Activated CD4-positive, CD25-positive, alpha-beta regulatory T cell treated with anti-CD3 and anti-CD28 coated beads, Interleukin-2, amount 50 U/mL, for 16 hours (primary cell): Measurements from ENCODE around the gene MAGEF1.
"Not testable (repeated sequence)": the region's sequence is repeated elsewhere in the genome, so short reads cannot be mapped to it uniquely, and the experiment has no call there.

Experiments used
- DNase-seq: peaks from one replicate; pipeline ENCODE4 v3.0.0-alpha.2; 2020; ENCODE audit warnings: low read depth, low spot score

Gene MAGEF1

DNA sequence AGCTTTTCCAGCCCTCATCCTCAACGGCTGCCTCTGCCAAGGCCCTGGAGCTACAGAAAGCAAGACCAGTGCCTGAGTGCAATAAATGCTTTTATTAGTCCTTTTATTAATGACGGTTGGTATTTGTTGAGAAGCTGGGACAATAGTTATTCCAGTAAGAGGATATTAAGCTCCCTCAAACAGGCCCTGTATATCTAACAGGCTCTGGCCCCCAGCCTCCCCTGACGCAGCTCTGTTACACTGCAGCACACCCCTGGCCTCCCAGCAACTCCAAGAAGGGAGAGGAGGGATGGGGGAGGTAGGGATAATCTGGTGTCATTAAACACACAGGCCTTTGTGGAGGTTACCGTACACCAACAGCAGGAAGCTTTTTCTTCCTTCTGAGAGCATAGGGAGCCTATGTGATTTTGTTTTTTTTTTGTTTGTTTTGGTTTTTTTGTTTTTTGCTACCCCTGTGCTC is 30.8 kb upstream of the MAGEF1 start:
- DNase-seq = no peak

DNA sequence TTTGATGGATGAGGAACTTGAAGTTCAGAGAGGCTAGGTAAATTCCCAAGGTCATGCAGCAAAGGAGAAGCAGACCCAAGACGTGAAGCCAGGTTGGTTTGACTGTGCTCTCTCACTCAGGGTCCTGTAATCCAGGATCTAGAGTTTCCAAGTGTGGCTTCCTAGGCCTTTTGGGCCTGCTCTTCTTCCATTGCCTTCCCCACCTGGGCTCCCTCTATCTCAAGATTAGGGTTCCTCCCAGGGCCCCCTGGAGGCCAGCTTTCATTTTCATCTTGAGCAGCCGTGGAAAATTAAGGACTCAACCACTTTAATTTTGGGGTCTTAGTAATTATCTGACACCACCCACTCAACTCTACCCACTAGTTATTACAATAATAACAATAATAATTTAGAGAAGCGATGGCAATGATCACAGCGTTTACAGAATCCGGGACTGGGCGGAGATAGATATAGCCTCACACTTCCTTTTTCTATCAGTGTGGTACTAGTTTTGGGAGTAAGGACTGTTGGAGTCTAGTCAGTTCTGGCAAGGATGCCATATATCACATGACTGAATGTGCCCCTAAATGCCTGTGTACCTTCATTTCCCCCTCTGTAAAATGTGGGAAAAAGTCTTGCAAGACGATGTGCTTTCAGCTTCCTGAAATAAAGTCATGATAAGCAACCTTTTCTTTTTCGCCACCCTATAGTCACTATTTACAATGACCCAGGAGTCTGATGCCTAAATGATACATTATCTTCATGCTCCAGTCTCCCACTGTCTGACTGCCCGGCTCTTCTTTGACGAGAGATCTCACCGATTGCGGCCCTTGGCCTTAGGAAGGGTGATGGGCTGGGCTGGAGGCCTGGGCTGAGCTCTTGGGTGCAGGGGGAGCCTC is 30.2 kb upstream of the MAGEF1 start:
- DNase-seq = no peak

DNA sequence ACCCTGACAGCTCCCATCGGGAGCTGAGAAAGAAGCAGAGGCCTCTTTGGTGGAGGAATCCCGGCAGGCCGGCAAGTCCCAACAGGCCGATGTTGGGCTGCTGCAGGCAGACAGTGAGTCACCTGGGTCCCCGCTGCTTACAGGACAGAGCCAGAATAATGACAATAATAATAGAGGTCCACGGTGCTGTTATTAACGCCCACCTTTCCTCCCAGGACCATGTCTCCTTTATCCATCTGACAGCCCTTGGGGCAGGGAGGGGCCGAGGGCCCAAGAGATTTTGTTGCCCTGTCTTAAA is 29.3 kb upstream of the MAGEF1 start:
- DNase-seq = no peak

DNA sequence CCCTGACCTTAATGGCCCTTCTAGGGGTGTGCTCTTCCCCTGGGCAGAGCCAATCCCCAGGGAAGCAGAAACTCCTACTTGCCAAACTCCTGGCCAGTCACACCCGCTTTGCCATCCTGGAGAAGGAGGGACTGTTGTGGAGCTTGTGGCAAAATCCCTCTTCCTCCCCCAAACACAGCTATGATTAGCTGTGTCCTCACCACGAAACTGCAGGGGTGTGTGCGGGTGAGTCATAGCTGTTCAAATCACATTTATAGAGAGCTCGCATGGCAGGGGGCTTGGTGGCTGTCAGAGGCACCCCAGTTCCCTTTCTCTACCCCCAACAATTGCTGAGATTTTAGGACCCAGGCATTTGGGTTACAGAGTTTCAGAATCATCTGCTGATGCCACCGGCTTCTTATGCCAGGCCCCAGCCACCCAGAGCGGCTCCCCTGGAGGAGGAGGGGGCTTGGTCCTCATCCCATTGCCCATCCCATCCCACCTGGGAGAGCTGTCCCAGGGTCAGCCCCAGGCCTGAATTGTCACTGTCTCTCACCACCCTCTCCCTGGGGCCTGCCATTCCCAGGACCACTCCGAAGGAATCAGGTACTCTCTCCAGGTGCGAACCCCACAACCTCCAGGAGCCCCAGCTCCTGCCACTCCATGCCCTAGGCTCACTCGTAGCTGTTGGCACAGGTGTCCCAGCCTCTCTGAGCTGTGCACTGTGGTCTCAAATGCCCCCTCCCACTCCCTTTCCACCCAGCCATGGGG is 28.8 kb upstream of the MAGEF1 start:
- no peak for DNase-seq

DNA sequence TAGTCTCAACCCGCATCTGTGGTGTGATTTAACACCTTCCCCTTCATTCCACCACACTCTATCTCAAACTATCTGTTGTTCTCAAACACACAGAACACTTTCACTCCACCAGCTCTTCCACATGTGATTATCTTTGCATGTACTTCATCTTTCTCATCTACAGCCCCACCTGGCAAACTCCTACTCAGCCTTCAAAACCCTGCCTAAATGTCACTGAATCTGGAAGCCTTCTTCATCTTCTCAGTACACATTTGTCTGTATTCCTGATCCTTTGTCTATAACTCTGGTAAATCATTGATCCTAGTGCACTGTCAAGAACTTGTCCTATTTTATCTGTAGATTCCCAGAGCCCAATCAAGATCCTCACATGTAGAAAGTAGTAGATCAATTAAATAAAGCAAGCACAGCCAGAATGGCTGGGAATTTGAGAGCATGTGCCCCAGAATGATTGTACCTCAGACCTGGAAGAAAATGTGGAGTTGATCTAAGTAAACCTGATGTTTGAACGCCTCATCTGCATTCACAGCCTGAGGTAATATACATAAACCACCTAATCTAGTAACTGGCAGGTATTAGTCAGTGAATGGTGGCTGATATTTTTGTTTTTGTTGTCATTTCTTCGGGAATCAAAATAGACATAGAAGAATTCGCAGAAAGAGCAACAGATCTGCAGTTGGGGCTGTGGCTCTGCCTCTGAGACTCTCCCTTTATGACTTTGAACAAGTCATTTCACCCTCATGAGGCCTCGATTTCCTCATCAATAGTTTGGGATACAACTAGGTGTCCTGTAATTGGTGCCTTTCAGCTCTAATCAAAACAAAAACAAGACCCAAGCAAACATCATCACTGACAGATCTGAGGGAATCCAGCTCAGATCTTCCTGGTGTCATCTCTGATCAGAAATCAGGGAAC is 28.0 kb upstream of the MAGEF1 start:
- no peak for DNase-seq

DNA sequence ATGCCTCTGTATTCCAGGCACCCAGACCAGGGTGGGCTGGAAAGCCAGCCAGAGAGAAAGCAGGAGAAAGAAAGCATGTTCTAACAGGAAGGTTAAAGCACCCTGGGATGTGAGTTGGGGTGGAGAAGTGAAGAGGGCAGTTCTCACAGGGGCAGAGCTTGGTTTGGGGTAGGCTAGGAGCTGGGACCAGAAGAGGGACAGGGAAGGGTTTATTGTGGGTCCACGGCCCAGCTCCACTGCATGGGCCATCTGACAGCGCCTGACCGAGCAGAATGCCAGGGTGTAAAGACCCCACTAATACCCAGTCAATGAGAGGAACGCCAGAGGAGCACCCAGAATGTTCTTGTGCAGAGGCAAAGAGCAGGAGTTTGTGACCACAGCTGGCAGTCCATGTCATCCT is 27.1 kb upstream of the MAGEF1 start:
- no peak for DNase-seq

DNA sequence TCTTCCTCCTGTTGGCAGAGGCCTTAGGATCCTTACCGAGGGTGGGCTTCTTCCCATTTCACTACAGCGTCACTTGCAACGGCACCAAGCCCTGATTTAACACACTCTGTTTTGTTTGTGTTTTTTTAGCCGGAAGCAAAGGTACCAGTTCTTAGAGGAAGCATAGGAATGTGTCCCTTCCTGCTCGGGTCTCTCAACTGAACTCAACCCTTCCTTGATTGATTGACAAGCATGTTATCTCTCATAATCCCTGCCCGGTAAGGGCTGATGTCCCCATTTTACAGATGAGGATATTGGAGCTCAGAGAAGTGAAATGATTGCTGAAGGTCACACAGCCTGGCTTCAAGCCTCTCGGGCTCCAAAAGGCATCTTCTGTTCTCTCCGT is 26.6 kb upstream of the MAGEF1 start:
- no peak for DNase-seq

DNA sequence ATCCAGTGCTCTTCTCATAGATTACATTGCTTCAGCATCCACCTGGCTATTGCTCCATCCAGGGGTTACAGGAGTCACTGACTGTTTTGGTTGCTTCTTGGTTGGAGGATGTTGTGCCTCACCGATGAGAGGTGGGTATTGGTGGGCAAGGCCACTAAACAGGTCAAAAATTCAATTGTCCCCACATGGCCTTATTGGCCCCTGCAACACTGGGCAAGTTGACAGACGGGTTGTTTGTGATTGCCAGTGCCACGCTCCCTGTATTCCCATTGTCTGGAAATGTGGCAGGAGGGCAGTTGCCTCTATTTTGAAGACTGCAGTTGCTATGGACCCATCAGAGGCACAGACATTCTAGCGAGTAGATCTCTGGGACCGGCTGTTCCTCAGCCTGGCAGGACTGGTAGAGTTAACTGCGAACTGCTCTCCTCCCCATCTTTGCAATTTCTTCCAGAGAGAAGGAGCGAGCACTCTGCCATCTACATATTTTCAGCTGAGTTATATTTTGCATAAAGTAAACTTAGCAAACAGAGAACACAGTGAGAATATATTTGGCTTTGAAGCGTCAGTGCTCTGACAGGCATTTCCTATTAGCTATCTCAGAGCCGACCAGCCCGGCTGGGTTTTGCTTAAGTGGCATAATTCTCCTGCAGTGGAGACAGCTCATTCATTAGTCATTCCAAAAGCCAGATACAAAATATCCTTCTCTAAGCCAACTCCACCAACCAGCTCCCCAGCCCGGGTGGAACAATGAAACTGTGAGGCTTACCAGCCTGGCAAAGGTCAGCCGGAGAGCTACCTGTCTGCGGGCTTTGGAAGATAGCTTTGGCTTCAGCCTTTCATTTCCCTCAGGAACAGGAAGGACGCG is 26.0 kb upstream of the MAGEF1 start:
- no peak for DNase-seq

DNA sequence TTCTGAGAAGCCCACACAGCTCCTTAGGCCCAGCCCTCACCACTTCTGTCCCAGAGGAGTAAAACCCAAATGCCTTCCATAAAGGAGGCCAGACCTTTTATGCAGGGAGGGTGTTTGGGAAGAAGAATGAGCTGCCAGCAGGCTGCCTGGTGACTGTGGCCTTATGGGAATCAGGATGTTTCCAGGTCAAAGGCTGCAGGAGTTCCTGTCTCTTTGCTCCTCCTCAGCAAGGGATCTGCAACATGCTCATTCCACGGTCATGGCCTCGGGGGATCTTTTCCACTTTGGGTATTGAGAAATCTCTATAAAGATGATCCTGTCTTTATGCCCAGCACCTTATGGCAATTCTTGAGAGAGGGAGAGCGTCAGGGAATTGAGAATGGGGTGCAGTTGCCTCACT is 25.2 kb upstream of the MAGEF1 start:
- no peak for DNase-seq

DNA sequence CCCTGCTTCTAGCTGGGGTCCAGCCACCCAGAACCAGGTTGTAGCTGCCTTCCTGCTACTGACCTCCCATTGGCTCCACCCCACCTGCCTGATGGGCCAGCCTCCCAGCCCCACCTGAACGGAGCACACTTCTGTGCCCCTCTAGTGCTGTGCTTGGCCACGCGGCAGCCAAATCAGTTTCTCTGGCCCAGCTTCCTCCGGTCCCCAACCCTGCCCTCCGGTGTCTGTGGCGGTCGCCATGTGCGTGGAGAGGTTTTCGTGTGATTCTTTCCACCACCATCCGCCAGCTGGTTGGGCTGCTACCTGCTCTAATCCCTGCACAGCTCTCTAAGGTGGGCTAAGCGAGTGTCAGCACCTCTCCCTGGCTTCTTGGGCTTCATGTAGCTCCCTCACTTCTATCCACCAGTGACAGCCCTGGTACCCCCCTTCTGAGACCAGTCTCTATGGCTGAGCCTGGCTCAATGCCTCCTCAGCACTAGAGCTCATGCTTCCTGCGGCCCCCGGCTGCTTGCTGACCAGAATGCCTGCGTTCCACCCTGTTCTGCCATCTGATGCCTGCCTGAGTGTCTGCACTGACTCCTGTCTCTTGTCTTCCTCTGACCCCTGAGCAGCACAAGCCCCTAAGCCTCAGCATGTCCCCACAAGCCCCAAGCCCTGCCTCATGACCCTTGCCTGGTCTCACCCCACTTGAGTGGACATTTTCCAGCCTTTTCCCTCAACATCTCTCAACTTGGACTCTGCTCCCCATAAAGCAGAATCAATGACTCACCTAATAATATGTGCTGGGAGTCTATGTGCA is 23.2 kb upstream of the MAGEF1 start:
- no peak for DNase-seq

DNA sequence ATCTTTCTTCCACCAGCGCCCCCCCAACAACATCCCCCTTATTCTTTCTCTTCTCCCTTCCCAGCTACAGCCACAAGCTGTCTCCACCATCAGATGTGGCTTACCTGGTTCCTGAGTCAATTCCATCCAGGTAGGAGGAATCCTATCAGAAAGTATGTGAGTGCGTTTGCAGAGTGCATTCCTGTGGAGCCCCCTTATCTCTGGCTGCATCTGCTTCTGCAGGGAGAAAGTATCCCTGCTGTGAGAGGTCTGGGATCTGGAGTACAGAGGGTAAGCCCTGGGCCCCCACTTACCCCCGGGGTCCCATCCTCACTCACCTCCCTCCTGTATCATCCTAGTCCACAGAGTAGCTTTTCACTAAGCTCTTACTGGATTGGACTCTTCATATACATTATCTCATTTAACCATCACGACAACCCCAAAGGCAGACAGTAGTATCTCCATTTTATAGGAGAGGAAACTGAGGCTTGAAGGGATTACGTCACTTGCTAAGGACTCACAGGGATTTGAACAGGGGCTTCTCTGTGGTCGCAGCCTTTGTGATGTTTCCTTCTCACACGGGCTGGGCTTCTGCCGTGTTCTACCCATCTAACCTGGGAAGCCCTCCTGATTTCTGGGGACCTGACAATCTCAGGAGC is 22.2 kb upstream of the MAGEF1 start:
- no peak for DNase-seq

DNA sequence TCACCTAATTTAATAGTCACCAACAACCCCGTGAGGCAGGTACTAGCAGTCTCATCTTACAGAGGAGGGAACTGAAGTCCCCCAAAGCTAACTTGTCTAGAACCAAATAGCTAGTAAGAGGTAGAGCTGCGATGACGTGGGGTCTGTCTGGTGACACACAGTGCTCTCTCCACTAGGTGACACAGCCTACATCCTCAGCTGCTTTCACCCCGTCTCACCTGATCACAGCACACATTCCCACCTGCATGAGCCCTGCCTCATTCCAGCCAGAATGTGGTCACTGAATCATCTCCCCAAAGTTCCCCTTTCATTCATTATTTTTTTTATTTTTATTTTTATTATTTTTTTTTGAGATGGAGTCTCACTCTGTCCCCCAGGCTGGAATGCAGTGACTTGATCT is 21.3 kb upstream of the MAGEF1 start:
- DNase-seq = no peak

DNA sequence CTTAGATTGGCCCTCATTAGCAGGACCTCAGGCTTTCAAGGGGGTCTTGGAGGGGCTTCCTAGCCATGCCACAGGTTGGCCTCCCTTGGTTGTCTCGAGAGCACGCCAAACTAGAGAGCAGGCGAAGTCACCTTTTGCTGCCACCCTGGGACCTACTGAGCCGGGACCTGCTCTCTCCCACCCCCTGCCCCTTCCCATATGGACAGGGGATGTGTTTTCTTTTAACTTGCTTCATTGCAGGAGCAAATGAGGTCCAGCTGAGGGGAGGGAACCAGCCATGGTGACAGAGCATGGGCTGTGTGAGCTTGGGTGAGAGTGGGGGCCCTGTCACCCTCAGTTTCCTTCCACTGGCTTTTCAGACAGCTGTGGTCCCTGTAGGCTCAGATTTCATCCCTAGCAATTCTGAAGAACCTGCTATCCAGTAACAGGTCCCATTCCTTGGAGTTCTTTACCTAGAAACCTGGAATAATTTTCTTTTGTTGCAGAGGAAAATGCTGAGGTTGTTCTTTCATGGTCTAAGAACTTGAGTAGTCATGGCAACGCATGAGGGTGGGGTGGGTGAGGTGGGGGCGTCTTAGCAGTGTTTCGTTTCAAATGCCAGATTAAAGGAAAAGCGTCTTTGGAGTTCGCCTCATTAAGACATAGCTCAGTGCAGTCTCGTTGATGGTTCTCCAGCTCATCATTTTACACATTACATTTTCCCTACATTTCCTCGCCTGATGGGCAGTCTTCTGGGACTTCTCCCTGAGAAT is 20.1 kb upstream of the MAGEF1 start:
- DNase-seq = no peak

DNA sequence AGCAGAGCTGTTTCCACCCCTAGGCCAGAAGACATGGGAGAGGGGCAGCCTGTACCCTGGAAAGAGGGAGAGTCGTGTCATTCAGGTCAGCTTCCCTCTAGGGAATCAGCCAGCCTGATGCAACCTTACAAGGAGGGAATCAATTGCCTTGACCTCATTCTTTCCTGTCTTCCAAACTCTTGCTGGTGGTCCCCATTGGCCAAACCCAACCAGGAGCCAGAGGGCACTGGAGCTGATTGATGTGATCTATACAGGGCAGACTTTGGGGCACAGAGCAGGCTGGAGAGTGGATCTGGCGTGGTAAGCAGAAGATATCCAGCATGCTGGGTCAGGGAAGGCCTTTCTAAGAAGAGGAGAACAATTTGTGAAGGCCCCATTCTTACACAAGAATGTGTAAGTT is 19.1 kb upstream of the MAGEF1 start:
- DNase-seq = no peak

DNA sequence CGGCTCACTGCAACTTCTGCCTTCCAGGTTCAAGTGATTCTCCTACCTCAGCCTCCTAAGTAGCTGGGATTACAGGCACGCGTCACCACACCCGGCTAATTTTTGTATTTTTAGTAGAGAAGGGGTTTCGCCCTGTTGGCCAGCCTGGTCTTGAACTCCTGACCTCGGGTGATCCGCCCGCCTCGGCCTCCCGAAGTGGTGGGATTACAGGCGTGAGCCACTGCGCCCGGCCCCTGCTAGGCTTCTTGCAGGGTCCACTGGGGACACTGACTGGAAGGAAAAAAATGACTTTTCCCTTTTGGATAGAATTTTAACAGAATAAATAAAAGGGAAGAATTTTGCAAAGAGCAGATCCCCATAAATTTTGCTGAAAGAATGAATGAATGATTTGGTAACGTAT is 17.3 kb upstream of the MAGEF1 start:
- not testable (repeated sequence) for DNase-seq

DNA sequence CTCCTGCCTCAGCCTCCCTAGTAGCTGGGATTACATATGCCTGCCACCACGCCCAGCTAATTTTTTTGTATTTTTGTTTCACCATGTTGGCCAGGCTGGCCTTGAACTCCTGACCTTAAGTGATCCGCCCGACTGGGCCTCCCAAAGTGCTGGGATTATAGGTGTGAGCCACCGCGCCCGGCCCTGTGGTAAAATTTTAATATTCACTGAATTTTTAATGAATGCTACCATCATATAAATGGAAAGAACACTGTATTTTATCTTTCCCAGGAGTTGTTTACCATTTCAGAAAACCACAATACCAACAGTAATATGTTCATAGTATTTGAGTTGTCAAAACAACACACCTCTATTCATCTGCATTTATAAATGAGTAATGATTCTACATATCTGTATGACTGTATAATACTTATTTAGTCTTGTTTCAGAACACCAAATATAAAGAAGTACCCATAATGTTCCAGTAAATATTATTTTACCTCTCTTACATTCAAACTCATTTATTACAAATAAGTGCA is 16.2 kb upstream of the MAGEF1 start:
- no peak for DNase-seq

DNA sequence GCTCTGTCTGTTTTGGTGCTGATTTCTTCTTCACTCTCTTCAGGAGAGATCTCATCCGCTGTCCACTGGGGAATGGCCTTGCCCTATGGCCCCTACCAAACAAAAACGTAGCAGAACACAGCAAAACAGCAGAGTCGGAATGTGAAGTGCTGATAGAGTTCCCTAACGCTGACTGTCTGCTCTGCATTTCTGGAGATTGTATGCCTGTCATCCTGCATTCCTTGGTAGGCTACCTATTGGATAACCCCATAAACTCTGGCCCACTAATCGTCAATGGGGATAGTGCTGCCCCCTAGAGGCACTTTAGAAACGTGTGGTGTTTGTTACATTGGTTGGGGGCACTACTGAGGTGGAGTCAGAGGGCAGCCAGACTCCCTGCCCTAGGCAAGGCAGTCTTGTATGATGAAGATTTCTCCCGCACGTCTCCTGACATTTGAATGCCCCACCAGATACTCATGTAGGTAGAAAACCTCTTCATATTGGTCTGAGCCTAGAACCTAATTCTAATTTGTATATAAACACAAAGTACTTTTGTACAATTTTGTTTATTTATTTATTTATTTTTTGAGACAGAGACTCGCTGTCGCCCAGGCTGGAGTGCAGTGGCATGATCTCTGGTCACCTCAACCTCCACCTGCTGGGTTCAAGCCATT is 15.6 kb upstream of the MAGEF1 start:
- DNase-seq = no peak

DNA sequence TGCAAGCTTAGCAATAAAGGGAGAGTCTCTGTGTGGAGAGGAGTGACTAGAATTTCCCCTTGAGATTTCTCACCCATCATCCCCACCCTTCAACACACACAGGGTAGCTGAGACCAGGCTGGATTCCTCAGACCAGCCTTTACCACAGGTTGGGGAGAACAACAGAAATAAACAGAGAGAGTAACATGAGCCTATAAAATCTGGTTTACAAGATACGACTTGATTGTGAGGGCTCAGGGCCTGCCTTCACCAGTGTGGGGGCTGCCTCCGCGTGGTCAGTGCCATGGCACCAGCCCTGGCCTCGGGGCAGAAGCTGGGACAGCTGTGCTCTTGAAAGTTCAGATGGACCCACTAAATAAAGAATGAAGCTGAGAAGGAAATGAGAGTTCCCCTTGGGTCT is 14.6 kb upstream of the MAGEF1 start:
- DNase-seq = no peak
